GM19351 (cell line): ENCODE results near the gene ARPP19.
A peak's percentile ranks its signal among the peaks of the same experiment; 100 is the strongest.
"Not testable (repeated sequence)": the region's sequence is repeated elsewhere in the genome, so short reads cannot be mapped to it uniquely, and the experiment has no call there.

Experiments
- ATAC-seq: cut with Tn5 transposase; IDR thresholded peaks from one replicate; pipeline ENCODE4 v1.9.1; 2021; ENCODE audit warnings: mild to moderate bottlenecking, moderate library complexity; ENCODE audit not compliant: unreplicated experiment

ARPP19 gene

DNA sequence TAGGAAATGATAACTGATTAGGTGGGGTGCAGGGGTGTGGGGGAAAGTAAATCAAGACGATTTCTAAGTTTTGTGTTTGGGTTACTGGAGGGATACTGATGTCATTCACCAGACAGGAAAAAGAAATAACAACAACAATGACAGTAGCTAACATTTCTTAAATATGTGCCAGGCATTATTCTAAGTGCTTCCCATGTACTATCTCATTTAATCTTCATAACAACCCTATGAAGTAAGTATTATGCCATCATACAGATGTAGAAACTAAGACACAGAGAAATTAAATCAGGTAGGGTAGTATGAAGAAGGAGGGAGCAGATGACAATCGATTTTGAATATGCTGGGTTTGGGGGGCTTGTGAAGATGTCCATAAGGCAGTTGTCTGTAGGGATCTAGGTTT is 53.5 kb downstream of the ARPP19 start:
- no peak for ATAC-seq

DNA sequence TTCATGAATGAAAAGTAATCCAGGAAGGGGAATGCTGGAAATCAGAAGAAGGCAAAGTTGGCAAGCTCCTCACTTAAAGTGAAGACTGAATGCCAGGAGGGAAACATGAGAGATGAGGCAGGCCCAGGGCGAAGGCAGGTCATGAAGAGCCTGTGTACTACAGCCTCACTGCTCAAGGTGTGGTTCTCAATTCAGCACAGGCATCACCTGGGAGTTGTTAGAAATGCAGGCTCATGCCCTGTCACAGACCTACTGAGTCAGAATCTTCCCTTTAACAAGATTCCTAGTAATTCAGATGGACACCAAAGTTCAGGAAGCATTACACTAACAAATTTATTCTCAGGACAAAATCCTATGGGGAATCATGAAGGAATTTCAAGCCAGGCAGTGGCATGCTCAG is 54.3 kb downstream of the ARPP19 start:
- no peak for ATAC-seq

DNA sequence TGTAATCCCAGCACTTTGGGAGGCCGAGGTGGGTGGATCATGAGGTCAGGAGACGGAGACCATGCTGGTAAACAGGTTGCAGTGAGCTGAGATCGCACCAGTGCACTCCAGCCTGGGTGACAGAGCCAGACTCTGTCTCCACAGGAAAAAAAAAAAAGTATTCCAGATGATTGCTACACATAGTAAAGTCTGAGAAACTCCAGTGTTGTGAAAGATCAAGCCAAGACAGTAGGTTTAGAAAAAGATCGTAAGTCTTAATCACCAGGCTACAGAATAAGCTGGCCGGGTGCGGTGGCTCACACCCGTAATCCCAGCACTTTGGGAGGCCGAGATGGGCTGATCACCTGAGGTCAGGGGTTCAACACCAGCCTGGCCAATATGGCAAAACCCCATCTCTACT is 56.0 kb downstream of the ARPP19 start:
- ATAC-seq, result not testable (repeated sequence)

- no peak for ATAC-seq
Observed at GRCh38 chr15:52511084-52511483, 57.7 kb downstream of the ARPP19 start.

DNA sequence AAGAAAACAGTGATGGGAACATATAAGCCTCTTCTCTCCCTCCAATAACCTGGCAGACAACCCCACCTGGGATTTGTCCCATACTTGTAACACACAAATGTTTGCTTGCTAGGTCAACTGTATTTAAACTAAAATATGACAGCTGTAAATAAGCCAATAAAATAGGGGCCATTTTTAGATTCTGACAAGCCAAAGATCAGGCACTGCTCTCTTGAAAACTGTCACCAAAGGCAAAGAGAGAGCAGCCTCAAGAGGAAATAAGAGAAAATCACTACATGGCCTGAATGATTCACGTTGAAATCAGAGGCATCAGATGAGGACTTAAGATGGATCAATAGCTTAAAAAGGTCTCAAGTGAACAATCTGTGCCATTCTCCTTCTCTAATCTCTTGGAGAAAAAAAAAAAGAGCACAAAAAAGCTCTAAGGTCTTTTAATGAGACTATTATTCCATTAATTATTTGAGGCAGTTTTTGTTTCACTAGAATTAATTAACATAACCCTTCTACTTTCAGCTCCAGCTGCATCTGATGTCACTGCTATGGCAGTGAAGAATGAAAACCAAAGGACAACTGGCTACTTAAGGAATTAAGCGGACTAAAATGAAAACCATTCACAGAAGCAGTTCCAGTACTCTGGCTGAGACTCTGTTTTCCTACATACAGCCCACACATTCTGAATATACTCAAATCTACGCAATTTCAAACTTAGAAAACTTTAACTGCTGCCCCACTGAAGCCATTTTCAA is 59.2 kb downstream of the ARPP19 start:
- no peak for ATAC-seq

GRCh38 chr15:52506549-52506948 is 62.3 kb downstream of the ARPP19 start:
- no peak for ATAC-seq

GRCh38 chr15:52505151-52505550 is 63.7 kb downstream of the ARPP19 start:
- ATAC-seq, result no peak

- peak; percentile 93 for ATAC-seq
Observed at GRCh38 chr15:52503788-52504496, 64.9 kb downstream of the ARPP19 start.

DNA sequence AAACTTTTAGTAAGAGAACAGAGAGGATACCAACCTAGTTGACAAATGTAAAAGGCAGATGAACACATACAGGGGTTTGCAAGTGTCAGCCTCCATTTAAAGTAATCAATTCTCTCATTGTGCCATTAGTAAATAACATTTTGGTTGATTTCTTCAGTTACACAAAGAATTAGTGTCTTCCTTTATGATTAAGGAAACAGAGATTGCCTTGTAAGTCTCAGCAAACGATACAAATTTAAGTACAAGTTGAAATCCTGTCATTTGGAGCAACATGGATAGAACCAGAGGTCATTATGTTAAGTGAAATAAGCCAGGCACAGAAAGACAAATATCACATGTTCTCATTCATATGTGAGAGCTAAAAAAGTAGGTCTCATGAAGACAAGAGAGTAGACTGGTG is 66.2 kb downstream of the ARPP19 start:
- ATAC-seq, result no peak

DNA sequence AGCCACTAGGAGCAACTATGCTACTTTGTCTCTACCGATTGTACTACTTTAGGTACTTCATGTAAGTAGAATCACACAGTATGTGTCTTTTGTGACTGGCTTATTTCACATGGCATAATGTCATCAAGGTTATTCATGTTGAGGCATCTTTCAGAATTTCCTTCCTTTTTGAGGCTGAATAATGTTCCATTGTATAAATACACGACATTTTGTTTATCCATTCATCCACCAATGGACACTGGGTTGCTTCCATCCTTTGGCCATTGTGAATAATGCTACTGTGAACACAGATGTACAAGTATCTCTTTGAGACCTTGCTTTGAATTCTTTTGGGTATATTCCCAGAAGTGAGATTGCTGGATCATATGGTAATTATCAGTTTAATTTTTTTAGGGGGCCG is 69.3 kb downstream of the ARPP19 start:
- no peak for ATAC-seq

- ATAC-seq, result no peak
Observed at GRCh38 chr15:52498706-52499105, 70.1 kb downstream of the ARPP19 start.
